HS-27A (cell line): ENCODE measurements around the gene SLAIN2.
"Not testable (repeated sequence)": the region's sequence is repeated elsewhere in the genome, so short reads cannot be mapped to it uniquely, and the experiment has no call there.

Experiments
- DNase-seq: peaks from one replicate; pipeline ENCODE4 v3.0.0-alpha.2; 2012; ENCODE audit warnings: low read depth, missing footprints

The SLAIN2 gene

DNA sequence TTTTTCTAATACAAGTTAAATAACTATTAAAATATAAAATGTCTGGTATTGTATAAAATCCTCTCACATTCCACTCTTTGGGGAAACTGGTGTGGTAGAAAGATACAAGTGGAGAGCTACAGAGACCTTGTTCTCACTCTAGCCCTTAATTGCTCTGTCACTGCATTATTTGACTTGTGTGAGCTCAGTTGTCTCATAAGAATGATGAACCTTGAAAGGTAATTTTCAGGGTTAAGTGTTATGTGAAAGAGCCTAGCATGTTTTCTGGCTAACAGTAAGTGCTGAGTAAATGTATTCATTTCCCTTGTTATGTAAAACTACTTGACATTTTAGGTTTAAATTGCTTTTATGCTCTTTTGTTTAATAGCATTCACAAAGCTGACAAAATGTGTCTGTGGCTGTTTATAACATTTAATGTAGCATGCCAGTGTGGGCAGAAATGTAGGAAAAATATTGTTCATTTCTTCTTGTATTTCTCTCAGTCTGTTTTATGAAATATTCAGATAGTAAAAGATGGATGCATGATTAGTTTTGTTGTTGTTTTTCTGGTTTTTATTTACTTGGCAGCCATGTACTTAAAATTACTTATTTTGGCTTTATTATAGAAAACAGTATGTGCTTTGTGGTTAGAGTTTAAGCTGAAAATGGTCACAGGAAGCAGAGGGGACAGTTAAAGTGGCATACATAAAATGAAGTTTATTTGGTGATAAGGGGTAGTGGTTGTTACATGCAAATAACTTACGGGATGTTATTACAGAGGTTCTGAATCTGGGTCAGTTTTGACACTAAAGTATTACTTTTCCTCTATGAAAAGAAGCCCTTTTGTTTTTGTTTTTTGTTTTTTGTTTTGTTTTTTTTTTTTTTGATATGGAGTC lies 29.2 kb downstream of the SLAIN2 start:
- DNase-seq: no peak

GRCh38 chr4:48372272-48372671 lies 30.9 kb downstream of the SLAIN2 start:
- DNase-seq: no peak

GRCh38 chr4:48375651-48376304 lies 34.4 kb downstream of the SLAIN2 start:
- DNase-seq: peak; percentile 38

DNA sequence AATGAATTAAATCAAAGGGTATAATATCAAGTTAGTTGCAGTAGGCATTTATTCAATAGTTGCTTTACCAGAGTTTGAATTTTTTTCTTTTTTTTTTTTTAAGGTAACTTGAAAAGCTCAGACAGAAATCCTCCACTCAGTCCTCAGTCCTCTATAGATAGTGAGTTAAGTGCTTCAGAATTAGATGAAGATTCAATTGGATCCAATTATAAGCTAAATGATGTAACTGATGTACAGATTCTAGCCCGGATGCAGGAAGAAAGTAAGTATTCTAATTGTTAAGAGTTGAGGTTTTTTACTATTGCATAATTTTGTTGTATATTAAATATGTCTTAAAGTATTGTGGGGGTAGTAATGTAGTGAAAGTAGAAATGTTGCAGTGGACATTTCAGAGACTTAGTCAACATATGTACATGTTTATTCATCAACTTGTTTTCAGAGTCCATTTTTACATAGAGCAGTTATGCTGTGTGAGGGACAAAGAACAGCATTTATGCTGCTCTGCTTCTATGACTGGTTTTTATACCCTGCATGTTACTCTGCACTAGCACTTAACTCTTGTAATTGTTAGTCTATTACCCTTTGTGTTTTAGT lies 38.4 kb downstream of the SLAIN2 start:
- DNase-seq: no peak

DNA sequence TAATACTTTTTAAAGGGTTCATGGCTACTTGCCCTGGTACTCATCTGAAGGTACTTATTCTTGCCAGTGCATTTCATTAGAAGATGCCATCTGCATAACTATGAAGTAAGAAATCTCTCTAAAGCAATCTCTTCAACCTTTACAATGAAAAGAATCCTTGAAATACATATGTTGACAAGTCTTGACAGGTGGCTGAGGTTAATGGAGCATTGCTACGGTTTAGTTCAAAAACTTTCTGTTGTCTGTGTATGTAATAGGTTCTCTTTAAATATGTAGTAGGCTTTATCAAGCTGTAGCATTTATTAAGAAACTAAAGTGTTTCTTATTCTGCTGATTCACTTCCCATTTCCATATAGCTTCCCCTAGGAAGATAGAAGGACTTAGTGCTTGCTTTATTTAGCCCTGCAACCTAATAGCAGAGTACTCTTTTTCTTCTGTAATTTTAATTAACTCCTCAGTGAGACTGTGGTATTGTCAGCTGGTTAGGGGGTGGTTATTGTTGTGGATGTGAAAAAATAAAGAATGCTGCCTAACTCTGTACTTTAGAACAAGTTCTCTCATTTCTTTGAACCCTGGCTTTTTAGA lies 39.3 kb downstream of the SLAIN2 start:
- DNase-seq: no peak

- no peak for DNase-seq
These were observed 47.3 kb downstream of the SLAIN2 start for GRCh38 chr4:48388525-48389154.

- DNase-seq: no peak
These were observed 54.7 kb downstream of the SLAIN2 start for GRCh38 chr4:48396043-48396442.

DNA sequence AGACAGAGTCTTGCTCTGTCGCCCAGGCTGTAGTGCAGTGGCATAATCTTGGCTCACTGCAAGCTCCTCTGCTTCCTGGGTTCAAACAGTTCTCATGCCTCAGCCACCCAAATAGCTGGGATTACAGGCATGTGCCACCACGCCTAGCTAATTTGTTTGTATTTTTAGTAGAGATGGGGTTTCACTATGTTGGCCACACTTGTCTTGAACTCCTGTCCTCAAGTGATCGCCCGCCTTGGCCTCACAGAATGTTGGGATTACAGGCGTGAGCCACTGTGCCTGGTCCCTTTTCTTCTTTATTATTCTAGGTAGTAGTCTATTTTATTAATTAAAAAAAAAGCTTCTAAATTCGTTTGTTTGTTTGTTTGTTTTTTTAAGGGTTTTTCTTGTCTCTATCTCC lies 59.1 kb downstream of the SLAIN2 start:
- DNase-seq: no peak

DNA sequence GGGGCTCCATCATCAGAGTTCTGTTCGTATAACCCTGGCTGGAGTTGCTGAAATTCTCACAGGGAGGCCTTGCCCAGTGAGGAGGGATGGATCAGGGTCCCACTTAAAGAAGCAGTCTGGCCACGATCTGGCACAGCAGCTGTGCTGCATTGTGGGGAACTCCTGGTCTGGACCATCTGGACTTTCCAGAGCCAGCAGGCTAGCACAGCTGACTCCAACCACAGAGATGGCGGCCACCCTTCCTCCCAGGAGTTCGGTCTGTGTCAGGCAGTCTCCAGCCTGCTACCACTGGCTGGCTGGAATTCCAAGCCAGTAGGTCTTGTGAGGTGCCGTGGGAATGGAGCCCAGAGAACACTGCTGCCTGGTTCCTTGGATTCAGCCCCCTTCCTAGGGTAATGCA lies 62.0 kb downstream of the SLAIN2 start:
- DNase-seq: no peak

DNA sequence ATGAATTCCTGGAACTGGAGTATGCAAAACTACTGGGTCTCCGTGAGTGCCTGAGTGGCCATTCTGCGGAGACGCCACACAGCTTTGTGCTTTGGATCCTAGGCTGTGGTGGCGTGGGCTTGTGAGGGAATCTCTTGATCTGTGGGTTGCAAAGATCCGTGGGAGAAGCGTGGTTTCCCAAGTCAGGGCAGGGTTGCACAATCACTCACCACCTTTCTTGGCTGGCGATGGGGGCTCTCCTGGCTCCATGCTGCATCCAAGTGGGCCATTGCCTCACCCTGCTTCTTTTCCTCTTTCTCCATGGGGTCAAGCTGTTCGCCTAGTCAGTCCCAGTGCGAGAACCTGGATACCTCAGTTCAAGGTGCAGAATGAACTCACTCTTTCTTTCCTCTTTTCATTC lies 62.5 kb downstream of the SLAIN2 start:
- no peak for DNase-seq

GRCh38 chr4:48405924-48406323 lies 64.6 kb downstream of the SLAIN2 start:
- DNase-seq: no peak

- no peak for DNase-seq
These were observed 67.9 kb downstream of the SLAIN2 start for GRCh38 chr4:48409203-48409602.

- no peak for DNase-seq
These were observed 69.5 kb downstream of the SLAIN2 start for GRCh38 chr4:48410812-48411211.

DNA sequence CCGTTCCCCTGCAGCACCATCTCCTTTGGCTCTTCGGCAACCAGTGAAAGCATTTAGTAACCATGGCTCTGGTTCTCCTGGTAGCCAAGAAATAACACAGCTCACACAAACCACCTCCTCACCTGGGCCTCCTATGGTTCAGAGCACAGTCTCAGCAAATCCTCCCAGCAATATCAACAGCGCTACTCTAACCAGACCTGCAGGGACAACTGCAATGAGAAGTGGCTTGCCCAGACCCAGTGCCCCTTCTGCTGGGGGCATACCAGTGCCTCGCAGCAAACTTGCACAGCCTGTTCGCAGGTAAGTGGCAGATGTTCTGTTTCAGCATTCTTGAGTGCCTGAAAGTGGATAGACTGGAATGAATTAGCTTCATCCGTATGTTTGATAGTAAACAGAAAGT lies 78.8 kb downstream of the SLAIN2 start:
- no peak for DNase-seq

DNA sequence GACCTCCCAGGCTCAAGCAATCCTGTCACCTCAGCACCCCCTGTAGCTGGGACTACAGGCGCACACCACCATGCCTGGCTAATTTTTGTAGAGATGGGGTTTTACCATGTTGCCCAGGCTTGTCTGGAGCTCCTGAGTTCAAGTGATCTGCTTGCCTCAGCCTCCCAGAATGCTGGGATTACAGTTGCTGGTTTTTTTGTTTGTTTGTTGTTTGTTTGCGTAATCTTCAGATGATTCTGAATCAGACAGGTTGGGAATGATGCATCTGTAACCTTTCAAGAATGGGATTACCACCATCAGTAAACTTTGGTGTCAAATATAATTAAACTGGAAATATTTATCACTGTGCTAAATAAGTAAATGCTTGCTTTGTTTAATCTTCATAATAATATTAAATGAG lies 79.8 kb downstream of the SLAIN2 start:
- no peak for DNase-seq

DNA sequence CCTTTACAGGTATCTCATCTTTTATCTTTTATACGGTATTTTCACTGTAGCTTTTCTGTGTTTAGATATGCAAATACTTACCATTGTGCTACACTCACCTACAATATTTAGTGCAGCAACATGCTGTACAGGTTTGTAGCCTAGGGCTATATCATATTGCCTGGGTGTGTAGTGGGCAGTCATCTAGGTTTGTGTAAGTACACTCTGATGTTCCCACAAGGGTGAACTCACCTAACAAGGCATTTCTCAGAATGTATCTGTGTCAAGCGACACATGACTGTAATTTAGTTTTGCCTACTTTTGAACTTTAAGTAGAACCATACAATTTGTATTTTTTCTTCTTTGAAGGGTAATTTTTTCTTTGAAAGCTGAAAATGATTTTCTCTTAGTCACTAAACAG lies 87.6 kb downstream of the SLAIN2 start:
- no peak for DNase-seq

GRCh38 chr4:48429709-48430474 lies 88.6 kb downstream of the SLAIN2 start:
- DNase-seq: no peak

DNA sequence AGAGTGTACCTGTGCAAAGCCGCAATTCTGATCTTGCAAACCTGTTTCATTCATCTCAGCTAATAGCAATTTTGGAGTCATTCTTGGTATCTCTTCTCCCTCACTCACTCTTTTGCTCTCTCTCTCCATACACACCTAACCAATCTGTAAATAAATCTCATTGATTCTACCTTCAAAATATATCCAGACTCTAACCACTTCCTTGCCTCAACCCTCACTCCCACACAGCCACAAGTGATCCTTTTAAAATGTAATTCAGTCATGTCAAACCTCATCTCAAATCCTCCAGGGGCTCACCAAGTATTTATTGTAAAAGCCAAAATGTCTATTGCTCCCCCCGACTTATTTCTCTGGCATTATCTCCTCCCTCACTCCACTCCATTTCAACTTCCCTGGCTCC lies 90.1 kb downstream of the SLAIN2 start:
- no peak for DNase-seq

DNA sequence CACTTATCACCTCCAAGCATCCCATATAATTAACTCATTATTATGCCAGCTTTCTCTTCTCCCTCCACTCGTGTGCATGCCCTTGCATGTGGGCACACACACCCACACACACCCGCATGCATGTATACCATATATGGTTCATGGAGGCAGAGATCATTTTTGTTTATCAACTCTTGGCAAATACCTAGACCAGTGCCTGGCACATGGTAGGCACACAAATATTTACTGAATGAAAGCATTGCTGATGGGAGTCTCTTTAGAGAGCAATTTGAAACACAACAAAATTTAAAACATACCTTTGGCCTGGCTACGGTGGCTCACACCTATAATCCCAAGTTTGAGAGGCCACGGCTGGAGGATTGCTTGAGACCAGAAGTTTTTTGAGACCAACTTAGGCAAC lies 90.7 kb downstream of the SLAIN2 start:
- DNase-seq: no peak

DNA sequence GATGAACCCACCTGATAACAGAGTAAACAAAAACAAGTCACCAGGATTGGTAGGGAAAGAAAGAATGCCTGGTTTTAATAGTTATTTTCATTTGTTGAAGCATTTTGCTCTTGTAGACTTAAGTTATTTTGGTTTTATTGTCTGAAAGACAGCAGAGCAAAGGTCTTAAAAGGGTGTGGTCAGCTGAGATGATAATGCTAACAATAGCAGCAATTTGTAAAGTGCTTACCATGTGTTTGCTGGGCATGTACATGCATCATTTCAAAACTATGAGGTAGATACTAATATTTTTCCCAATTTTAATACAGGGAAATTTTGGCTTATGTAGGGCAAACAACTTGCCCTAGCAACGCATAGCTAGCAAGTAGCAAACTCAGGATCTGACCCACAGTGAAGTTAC lies 95.0 kb downstream of the SLAIN2 start:
- no peak for DNase-seq

GRCh38 chr4:48439988-48440387 lies 98.7 kb downstream of the SLAIN2 start:
- no peak for DNase-seq

DNA sequence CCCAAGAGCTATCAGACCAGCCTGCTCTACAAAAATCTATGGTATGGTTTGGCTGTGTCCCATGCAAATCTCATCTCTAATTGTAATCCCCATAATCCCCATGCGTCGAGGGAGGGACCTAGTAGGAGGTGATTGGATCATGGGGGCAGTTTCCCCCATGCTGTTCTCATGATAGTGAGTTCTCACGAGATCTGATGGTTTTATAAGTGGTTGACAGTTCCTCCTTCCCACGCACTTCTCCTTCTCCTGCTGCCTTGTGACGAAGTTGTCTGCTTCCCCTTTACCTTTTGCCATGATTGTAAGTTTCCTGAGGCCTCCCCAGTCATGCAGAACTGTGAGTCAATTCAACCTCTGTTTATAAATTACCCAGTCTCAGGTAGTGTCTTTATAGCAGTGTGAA lies 99.6 kb downstream of the SLAIN2 start:
- DNase-seq: not testable (repeated sequence)
